GM12865 (cell line): ENCODE data around the gene UBE2U.

Experiments
- DNase-seq: peaks from one replicate; pipeline ENCODE4 v3.0.0; 2010; ENCODE audit warnings: low read depth
- H3K4me3 ChIP-seq: 2 replicates; pipeline ENCODE4 v1.5.1; 2011; ENCODE audit warnings: mild to moderate bottlenecking, low read depth, low read length, control low read depth
- TF ChIP-seq, protein P1 (sequence below): IDR thresholded peaks from 2 replicates; pipeline ENCODE4 v1.5.1; 2011; ENCODE audit warnings: low read length, control low read depth, low read depth, inconsistent platforms; ENCODE audit not compliant: insufficient read depth; ENCODE audit errors: missing control alignments

The UBE2U gene

DNA sequence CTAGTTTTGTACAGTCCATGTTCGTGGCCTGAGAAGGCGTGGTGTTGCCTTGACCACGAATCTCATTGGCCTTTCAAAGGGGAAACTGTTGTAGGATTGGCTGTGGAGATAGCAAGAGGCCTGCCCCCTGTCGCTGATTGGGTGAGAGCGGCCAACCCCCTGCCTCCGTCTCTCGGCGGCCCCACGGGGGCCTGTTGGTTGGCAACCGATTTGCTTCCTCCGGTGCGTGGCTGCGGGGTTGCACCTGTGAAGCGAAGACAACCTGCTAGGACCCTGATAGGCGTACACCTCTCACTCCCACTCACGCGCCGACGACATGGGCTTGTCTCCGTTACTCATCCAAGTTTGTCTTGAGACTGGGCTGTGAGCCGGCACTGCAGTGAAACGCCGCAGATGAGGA is at the start of gene UBE2U:
Gene UBE2U (plus strand): TSS at position 204 of the 400 bp plus-strand sequence. CDS start 428 bp downstream, outside the sequence.
- TF ChIP-seq, protein P1, sequence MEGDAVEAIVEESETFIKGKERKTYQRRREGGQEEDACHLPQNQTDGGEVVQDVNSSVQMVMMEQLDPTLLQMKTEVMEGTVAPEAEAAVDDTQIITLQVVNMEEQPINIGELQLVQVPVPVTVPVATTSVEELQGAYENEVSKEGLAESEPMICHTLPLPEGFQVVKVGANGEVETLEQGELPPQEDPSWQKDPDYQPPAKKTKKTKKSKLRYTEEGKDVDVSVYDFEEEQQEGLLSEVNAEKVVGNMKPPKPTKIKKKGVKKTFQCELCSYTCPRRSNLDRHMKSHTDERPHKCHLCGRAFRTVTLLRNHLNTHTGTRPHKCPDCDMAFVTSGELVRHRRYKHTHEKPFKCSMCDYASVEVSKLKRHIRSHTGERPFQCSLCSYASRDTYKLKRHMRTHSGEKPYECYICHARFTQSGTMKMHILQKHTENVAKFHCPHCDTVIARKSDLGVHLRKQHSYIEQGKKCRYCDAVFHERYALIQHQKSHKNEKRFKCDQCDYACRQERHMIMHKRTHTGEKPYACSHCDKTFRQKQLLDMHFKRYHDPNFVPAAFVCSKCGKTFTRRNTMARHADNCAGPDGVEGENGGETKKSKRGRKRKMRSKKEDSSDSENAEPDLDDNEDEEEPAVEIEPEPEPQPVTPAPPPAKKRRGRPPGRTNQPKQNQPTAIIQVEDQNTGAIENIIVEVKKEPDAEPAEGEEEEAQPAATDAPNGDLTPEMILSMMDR = no peak
- no peak for DNase-seq
- no peak within 1 kb of the TSS for H3K4me3 ChIP-seq

DNA sequence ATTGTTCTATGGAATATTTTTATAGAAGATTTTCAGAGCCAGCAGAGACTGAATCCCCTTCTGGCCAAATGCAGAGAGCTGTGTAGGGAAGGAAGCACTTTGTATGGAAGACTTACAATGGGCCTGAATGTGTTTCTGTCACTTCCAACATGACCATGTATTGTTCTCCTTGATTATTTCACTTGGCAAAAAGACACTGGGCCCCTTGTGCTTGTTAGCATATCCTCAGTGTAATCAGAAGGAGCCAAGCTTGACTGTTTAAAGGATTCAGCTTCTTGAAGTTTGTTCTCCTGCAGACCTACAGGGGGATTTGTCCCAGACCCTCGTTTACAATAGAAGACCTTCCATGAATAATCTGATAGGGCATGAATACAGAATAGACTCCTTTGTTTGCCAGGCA is 48.1 kb upstream of the UBE2U start:
- no peak overlapping the region for H3K4me3 ChIP-seq
- TF ChIP-seq, protein P1 = no peak
- DNase-seq = no peak

DNA sequence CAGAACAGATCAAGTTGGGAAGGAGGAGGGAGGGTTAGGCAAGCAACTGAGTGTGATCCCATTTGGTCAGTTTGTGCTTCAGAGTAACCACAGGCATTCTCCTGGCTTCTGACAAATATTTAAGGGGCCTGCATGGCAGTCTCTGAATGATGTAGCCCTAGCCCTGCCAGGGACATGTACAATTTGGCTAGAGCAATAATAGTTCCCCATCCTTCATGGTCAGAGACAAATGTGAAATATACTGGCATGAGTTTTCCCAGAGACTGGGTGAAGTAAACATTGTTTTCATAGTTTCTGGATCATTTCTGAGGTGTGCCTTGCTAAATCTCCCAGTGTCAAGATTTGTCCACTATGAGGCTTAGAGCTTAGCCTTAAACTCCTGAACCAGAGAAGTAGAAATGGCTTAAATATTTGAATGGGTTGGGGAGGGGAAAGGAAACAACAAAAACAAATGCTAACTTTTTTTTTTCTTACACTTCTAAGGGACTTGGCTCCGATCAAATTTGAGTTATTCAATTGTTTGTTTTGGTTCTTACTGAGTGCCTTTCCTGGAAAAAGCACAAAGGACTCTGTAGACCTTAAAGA is 42.0 kb upstream of the UBE2U start:
- DNase-seq = no peak
- TF ChIP-seq, protein P1 = no peak
- no peak overlapping the region for H3K4me3 ChIP-seq

- no peak overlapping the region for H3K4me3 ChIP-seq
- TF ChIP-seq, protein P1 = no peak
- DNase-seq = no peak
These were observed 41.3 kb upstream of the UBE2U start for GRCh38 chr1:64162151-64162550.

GRCh38 chr1:64162804-64163203 is 40.6 kb upstream of the UBE2U start:
- no peak overlapping the region for H3K4me3 ChIP-seq
- DNase-seq = no peak
- TF ChIP-seq, protein P1 = no peak

GRCh38 chr1:64163431-64163830 is 40.0 kb upstream of the UBE2U start:
- TF ChIP-seq, protein P1 = no peak
- H3K4me3 ChIP-seq = no peak overlapping the region
- no peak for DNase-seq

- TF ChIP-seq, protein P1 = no peak
- no peak for DNase-seq
- no peak overlapping the region for H3K4me3 ChIP-seq
These were observed 39.5 kb upstream of the UBE2U start for GRCh38 chr1:64163970-64164369.
